Endothelial cell (in vitro differentiated cells): Measurements from ENCODE around the gene RNF167. TPM values are rescaled to one million over a fixed set of nuclear protein-coding genes. Genes with fewer than 3 reads are reported as not detected.
A peak's percentile ranks its signal among the peaks of the same experiment; 100 is the strongest.

Experiments
- DNase-seq: peaks from one replicate; pipeline ENCODE4 v3.0.0; 2021; ENCODE audit warnings: low spot score
- H3K27ac Mint-ChIP-seq: one replicate; pipeline ENCODE4 v1.8.0; 2021; ENCODE audit warnings: mixed read lengths, inconsistent platforms; ENCODE audit not compliant: unreplicated experiment
- H3K27me3 Mint-ChIP-seq: one replicate; pipeline ENCODE4 v1.8.0; 2021; ENCODE audit warnings: mild to moderate bottlenecking, moderate library complexity, mixed read lengths, inconsistent platforms; ENCODE audit not compliant: unreplicated experiment
- H3K36me3 Mint-ChIP-seq: one replicate; pipeline ENCODE4 v1.8.0; 2021; ENCODE audit warnings: mild to moderate bottlenecking, low read depth, mixed read lengths, inconsistent platforms; ENCODE audit not compliant: unreplicated experiment
- H3K4me1 Mint-ChIP-seq: one replicate; pipeline ENCODE4 v1.8.0; 2021; ENCODE audit warnings: mild to moderate bottlenecking, mixed read lengths, inconsistent platforms; ENCODE audit not compliant: unreplicated experiment
- H3K4me3 Mint-ChIP-seq: one replicate; pipeline ENCODE4 v1.8.0; 2021; ENCODE audit warnings: mild to moderate bottlenecking, mixed read lengths, inconsistent platforms; ENCODE audit not compliant: unreplicated experiment
- H3K9me3 Mint-ChIP-seq: one replicate; pipeline ENCODE4 v1.8.0; 2021; ENCODE audit warnings: mixed read lengths, inconsistent platforms; ENCODE audit not compliant: unreplicated experiment
- microRNA-seq: library from miRNA; unstranded; fragments of <30 nt; microRNA quantifications from one replicate; pipeline ENCODE4, GENCODE V29; 2020; ENCODE audit not compliant: unreplicated experiment
- total RNA-seq: library from RNA; stranded (reverse); fragmentation: NEBNext Ultra II Directional; extraction: Animal tissue kit (Norgen Biotek cat#: 25700); gene quantifications from one replicate; pipeline ENCODE4 v1.2.1, GENCODE V29; 2021; ENCODE audit not compliant: unreplicated experiment
- TF ChIP-seq, protein P1 (sequence below): fragments of 200-600 bp; sonication (generic); IDR thresholded peaks from one replicate; pipeline ENCODE4 v1.5.0; 2021; ENCODE audit warnings: antibody characterized with exemption; ENCODE audit not compliant: unreplicated experiment

The RNF167 gene
- total RNA-seq, 1 donor from 2014 or later, result 92.3 TPM

DNA sequence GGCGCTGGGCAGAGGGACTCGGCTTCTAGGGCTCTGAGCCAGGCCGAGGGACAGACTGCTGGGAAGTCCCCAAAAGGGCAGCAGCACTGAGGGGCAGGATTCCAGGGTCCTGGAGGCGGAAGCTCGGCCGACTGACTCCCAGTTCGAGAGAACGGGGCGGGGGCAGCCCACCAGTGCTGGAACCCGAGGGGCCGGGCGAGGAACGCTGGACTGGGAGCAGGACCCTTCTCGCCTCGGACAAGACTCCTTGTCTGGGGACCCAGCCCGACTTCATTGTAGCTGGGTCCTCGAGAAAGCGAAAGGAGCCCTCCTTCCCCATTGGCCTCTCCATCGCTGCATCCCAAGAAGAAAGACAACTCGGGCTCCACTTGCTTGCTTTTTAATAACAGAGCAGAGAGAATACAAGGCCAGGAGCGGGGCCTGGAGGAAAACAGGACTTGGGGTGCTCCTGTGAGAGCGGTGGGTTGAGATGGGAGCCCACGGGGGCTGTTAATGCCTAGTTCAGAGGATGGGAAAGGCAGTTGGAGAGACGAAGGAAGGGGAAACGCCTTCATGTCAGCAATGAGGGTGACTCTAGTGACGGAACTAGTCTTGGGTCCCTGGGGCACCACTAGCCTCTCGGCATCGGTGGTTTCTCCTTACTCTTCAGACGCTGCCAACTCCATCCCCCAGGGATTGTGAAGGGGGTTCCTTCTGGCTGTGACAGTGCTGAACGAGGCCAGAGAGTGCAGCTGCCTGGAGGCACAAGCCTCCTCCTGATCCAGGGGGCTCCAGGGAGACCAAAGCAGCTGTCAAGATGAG lies 47.9 kb downstream of the RNF167 start:
- Mint-ChIP-seq H3K36me3 (peaks cover 18% of the 10 kb centered on the region), H3K27ac (no peak overlapping the region), H3K4me1 (peaks cover 27% of the 10 kb centered on the region), H3K9me3 (no peaks in the 10 kb centered on the region), H3K4me3 (peak overlapping the region; percentile 85), H3K27me3 (peaks cover 18% of the 10 kb centered on the region)
- no peak for DNase-seq
- TF ChIP-seq, protein P1, sequence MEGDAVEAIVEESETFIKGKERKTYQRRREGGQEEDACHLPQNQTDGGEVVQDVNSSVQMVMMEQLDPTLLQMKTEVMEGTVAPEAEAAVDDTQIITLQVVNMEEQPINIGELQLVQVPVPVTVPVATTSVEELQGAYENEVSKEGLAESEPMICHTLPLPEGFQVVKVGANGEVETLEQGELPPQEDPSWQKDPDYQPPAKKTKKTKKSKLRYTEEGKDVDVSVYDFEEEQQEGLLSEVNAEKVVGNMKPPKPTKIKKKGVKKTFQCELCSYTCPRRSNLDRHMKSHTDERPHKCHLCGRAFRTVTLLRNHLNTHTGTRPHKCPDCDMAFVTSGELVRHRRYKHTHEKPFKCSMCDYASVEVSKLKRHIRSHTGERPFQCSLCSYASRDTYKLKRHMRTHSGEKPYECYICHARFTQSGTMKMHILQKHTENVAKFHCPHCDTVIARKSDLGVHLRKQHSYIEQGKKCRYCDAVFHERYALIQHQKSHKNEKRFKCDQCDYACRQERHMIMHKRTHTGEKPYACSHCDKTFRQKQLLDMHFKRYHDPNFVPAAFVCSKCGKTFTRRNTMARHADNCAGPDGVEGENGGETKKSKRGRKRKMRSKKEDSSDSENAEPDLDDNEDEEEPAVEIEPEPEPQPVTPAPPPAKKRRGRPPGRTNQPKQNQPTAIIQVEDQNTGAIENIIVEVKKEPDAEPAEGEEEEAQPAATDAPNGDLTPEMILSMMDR, result no peak

DNA sequence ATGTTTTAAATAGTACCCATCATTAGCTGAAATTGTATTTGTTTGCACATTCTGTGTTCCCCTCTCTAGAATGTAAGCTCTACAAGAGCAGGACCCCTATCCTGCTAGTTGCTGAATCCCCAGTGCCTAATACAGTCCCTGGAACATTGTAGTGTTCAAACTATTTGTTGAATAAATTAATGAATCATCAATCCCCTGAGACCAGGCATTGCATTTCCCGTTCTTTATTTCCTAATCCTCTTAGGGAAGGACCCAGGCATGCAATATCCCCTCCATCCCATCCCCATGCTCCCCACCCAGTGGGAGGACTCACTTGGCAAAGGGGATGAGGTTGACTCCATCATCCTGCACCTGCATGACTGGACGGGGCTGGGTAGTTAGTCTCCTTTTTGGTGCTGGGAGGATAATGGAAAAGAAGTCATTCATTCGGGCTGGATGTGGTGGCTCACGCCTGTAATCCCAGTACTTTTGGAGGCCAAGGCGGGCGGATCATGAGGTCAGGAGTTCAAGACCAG lies 54.1 kb downstream of the RNF167 start:
- no peak overlapping the region for H3K4me3 Mint-ChIP-seq

More for the DNA sequence above, 54.1 kb downstream of the RNF167 start:
- H3K9me3 Mint-ChIP-seq, result no peaks in the 10 kb centered on the region
- no peak for DNase-seq
- H3K4me1 Mint-ChIP-seq, result peaks cover 9% of the 10 kb centered on the region
- H3K36me3 Mint-ChIP-seq, result peaks cover 15% of the 10 kb centered on the region
- H3K27ac Mint-ChIP-seq, result no peak overlapping the region
- TF ChIP-seq, protein P1, result no peak
- peaks cover 14% of the 10 kb centered on the region for H3K27me3 Mint-ChIP-seq

Small RNA genes lying within 50 kb of the gene (microRNA-seq; reads per million reads assigned to microRNA genes)
- gene MIR6864, result not detected
- gene MIR6865, result 1.2 reads per million, percentile 17 among the genes with 10 or more reads in this experiment

Other genes starting within 250 kb of the RNF167 start
- gene PELP1, start 236.1 kb upstream of the RNF167 start, total RNA-seq, result 118 TPM
- 51.1 TPM for gene ARRB2, start 229.6 kb upstream of the RNF167 start, total RNA-seq
- gene MED11, start 208.8 kb upstream of the RNF167 start, total RNA-seq, result 10.5 TPM
- not detected for gene ZMYND15, start 200.4 kb upstream of the RNF167 start, total RNA-seq
- gene CXCL16, start 200.3 kb upstream of the RNF167 start, total RNA-seq, result 0.13 TPM
- not detected for gene TM4SF5, start 168.4 kb upstream of the RNF167 start, total RNA-seq
- 2.9 TPM for gene VMO1, start 153.9 kb upstream of the RNF167 start, total RNA-seq
- not detected for gene GLTPD2, start 151.3 kb upstream of the RNF167 start, total RNA-seq
- gene PSMB6, start 144.1 kb upstream of the RNF167 start, total RNA-seq, result 185 TPM
- 86.5 TPM for gene PLD2, start 133.1 kb upstream of the RNF167 start, total RNA-seq
- 176 TPM for gene MINK1, start 106.9 kb upstream of the RNF167 start, total RNA-seq
- gene C17orf107, start 40.7 kb upstream of the RNF167 start, total RNA-seq, result 2.3 TPM
- 1.2 TPM for gene CHRNE, start 37.2 kb upstream of the RNF167 start, total RNA-seq
- 1.3 TPM for gene GP1BA, start 8.0 kb upstream of the RNF167 start, total RNA-seq
- 47.5 TPM for gene SLC25A11, start 222 bp upstream of the RNF167 start, total RNA-seq
- 874 TPM for gene PFN1, start 8.3 kb downstream of the RNF167 start, total RNA-seq
- gene ENO3, start 10.9 kb downstream of the RNF167 start, total RNA-seq, result 7.3 TPM
- gene SPAG7, start 27.5 kb downstream of the RNF167 start, total RNA-seq, result 67.3 TPM
- gene CAMTA2, start 47.4 kb downstream of the RNF167 start, total RNA-seq, result 42.3 TPM
- gene INCA1, start 57.3 kb downstream of the RNF167 start, total RNA-seq, result 2.2 TPM
- 127 TPM for gene KIF1C, start 57.7 kb downstream of the RNF167 start, total RNA-seq
- 0.21 TPM for gene SLC52A1, start 95.2 kb downstream of the RNF167 start, total RNA-seq
- 0.38 TPM for gene ZFP3, start 138.2 kb downstream of the RNF167 start, total RNA-seq
- gene ZNF232, start 171.6 kb downstream of the RNF167 start, total RNA-seq, result 43.0 TPM
- 5.6 TPM for gene USP6, start 175.8 kb downstream of the RNF167 start, total RNA-seq